HG03064 (cell line): ENCODE data around the gene AP1G1.

ENCODE experiments used
- ATAC-seq: cut with Tn5 transposase; IDR thresholded peaks from one replicate; pipeline ENCODE4 v1.9.1; 2021; ENCODE audit warnings: low read depth; ENCODE audit not compliant: unreplicated experiment

Gene AP1G1

DNA sequence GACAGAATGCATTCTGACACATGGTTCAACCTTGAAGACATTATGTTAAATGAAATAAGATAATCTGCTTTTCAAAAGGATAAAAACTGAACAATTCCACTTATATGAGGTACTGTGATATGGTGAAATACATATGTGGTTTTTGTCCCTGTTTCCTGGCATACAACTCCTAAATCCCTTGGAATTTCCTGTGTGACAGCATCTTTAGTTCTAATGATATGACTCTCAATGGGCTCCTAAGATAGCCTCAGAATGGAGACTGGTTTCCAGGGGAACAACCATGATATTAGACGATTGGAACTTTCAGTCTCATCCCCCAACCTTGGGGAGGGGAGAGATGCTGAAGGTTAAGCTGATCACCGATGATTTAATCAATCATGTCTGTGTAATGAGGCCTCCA lies 46.4 kb downstream of the AP1G1 start:
- no peak for ATAC-seq

DNA sequence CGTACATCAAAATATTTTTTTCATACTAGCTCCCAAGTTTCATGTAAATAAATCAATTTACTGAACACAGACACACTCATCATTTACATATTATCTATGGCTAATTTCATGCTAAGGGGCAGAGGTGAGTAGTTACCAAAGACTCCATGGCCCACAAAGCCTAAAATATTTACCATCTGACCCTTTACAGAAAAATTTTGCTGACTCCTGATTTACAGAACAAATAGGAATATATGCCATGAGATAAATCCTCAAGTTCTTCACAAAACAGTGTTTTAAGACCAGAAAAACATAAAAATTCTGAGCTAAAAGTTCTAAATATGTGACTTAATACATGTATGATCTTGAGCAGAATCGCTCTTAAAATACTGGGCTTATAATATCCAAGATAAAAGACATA lies 47.5 kb downstream of the AP1G1 start:
- ATAC-seq = no peak

DNA sequence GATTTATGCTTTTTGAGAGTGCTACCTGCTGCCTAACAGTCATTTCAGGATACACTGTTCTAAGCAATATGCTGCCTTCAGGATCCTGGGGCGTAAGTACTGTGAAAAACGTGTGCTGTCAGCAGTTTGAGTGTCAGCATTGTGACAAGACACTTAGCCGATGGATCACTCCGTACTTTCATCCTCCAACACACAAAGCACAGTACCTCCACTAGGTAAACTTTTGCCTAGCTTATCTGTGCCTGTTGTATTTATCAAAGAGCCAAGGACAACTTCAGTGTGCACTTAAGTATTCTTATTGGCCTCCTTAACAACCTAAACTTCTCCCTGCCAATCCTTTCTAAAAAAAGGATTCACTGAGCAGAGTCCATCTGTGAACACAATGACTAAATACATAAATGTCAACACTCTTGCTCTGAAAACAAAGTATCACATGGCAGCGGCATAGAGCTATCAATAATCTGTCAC lies 50.3 kb downstream of the AP1G1 start:
- ATAC-seq = no peak

DNA sequence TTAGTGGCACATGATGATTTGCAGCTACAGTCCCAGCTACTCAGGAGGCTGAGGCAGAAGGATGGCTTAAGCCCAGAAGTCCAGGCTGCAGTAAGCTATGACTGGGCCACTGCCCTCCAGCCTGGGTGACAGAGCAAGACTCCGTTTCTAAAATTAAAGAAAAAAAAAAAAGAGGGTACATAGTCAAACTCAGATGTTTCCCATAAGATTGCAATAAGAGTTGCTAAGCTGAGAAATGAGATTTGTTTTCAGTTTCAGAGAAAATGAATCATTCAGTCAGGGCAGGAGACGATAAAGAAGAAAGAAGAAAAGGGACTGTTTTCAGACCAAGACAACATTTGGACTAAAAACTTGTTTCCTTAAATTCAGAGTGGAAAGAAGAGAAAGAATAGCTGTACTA lies 54.0 kb downstream of the AP1G1 start:
- ATAC-seq = no peak

DNA sequence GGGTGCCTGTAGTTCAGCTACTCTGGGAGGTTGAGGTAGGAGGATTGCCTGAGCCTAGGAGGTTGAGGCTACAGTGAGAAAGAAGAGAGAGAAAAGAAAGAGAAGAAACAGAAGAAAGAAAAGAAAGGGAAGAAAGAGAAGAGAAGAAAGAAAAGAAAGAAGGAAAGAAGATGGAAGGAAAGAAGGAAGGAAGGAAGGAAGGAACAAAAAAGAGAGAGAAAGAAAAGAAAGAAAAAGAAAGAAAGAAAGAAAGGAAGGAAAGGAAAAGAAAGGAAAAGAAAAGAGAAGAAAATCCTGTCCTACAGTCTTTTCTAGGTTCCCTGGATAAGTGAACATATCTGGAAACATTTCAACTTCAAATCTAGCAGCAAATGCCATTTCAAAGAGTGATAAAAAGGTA lies 54.5 kb downstream of the AP1G1 start:
- no peak for ATAC-seq

DNA sequence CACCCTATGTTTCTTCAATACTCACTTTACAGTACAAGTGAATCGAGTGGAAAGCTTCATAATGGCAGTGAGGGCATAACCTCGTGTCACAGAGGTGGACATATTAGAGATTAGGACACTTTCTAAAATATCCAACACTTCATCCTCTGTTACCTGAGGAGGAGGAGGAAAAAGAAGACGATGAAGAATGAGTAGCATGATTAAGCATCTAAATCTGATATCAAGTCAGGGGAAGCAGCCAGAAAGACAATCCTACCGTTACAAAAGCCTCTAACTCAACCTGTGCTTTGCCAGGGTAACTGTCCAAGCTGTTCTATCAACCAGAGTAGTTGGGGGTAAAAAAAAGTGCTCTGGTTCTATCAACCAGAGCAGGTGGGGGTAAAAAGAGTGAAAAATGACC lies 60.4 kb downstream of the AP1G1 start:
- no peak for ATAC-seq

DNA sequence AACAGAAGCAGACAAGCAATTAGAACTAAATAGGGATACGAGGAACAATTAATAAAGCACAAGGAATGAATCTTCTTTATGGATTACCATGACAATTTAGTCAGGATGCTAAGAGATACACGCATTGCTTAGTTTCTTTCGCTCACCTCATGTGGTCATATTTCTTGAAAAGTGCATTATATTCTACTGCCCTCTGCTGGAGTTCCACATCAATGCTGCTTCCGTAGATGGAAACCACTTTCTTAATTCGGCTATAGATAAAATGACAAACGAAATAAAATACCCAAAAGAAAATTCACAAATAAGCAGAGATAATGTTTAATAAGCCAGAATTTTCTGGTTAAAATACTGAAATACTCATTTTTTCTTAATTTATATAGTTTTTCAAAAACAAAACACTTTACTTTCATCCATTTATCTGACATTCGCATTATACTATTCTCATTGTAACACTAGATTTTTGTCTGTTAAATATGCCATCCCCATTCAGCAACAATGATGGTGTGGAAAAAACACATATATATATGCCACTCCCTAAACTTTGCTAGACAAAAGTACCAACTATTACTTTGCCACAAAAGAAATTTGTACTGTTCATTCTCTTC lies 62.1 kb downstream of the AP1G1 start:
- ATAC-seq = no peak

DNA sequence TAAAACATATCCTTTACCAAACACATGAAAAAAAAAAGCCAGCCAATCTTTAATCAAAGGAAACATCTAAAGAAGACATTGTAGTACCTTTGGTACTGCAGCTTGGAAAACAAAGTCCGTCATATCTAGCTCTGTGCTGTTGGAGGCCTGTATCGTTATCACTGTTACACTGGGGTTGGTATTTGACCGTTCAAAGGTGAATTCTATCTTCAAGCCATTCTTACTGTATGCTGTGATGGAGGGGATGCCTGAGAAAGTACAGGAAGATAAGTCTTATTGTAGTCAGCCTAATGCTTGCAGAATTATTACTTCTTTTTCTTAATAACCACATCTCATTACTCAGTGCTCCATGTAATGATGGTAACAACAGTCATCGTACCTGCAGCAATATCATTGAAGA lies 69.8 kb downstream of the AP1G1 start:
- ATAC-seq = no peak

DNA sequence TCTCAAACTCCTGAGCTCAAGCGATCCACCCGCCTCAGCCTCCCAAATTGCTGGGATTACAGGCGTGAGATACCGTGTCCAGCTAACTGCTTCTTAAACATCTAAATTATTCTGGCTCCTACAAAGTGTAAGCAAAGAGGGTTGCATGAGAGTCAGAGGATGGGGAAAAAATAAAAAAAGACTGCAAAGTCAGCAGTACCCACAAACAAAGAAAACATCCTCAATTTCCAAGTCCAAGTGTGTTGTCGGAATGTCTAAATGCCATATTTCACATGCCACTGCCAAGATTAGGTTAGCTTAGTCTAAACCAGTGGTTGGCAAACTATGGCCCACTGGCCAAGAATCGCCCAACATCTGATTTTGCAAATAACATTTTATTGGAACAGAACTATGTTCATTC lies 71.1 kb downstream of the AP1G1 start:
- ATAC-seq = no peak

DNA sequence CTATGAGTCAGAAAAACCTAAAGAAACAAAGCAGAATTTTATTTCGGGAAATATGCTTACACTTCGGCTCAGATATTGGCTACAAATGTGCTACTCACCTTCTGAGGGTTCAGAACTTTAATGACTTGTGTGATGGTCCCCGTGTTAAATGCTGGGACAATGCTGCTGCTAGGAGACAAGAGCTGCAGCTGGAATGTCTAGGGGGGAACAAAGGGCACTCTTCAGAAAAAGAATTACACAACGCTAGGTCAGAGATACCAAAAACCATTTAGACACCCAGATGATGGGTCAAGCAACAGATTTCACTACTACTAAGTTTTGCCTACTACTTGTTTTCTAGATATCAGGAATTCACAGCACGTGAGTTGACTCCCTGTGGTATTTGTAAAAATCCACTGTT lies 74.1 kb downstream of the AP1G1 start:
- ATAC-seq = no peak

DNA sequence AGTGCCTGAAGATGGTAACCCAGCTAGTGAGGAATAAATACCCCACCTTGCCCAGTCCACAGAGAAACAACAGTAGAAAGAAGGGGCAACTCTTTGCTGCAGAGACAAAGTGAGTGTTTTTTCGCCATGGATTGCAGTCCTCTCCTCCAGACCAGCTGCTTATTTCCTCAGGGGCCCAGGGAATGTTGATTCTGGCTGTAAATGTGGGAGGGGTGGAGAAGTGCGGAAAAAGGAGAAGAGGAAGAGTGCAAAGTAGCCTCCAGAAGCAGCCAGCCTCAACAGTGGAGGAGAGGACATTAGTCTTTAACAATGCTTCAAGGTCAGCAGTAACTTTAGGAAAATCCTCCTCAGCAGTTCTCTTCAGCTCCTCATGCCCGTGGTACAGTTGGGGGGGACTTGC lies 76.0 kb downstream of the AP1G1 start:
- no peak for ATAC-seq

DNA sequence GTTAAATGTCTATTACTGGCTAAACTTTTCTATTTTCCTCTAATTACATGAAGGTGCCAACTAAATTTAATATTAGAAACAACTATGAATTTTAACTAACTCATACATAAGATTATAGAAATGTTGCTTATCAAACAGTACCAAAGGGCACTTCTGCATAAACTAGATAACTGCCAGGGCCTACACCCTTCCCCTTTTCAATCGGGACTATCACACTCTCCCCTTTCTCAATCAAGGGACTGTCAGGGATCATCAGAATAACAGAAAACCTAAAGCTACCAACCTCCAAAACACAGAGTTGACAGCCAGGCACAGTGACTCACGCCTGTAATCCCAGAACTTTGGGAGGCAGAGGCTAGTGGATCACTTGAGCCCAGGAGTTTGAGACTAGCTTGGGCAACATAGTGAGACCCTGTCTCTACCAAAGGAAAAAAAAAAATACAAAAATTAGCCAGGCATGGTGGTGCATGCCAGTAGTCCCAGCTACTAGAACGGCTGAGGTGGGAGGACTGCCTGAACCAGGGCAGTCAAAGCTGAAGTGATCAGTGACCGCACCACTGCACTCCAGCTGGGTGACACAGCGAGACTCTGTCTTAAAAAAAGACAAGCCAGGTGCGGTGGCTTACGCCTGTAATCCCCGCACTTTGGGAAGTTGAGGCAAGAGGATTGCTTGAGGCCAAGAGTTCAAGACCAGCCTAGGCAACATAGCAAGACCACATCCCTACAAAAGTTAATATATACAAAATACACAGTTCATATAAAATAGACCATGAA lies 80.9 kb downstream of the AP1G1 start:
- no peak for ATAC-seq

DNA sequence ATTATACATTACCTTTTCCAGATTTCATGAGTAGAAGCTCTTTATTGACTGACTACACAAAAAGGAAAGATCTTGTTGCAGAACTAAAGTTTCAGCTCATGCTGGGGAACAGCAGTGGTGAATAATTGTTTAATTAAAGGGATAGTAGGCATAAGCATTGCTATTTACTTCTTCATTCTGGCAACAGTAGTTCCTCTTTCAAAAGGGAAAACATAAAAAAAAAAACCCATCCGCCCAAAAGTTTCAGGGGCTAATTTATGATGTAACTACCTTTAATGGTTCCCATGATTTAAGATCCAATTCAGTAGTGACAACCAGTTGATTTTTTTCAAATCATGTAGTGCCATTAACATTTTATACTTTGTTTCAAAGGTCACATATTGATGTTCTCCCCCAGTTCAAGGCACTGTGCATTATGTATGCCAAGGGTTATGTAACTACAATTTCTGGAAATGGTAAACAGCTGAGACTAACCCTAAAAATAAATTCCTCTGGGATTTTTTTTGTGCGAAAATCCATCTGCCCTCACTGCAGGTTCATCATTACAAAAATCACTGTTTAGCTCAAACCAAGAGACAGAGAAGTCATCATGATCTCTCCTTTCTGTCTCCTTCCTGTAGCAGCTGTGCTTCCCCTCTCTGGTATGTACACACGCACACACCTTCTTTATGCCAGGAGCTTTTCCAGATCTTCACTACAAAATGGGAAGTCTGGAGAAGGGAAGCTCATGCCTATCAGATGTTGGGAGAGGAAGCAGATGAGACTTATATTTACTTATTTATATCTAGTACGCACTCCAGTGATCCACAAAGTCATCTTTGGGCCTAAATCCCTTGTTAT lies 81.9 kb downstream of the AP1G1 start:
- ATAC-seq = no peak

DNA sequence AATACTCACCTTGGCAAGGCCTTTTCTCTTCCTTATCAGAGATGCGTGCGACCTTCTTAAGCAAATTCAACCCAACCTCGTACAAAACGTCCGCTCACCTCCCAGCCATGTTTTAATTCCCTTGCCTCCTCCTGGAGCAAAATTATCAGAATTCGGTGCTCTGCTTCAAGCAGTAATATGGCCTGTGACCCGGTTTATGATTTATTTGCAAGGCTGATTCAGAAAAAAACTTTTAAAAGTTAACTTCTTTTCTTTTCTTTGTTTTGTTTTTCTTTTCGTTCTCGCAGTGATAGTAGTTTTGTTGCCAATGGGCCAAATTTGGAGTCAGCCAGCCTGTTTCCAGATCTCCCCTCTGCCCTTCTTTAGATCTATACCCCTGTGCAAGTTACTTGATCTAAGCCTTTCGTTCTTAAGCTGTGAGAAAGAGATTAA lies 84.3 kb downstream of the AP1G1 start, which contains the start of gene PHLPP2:
Gene PHLPP2, minus strand, starts transcription at position 382 of the 432 bp plus-strand sequence. CDS start 9,906 bp downstream, outside the sequence.
- ATAC-seq = no peak

DNA sequence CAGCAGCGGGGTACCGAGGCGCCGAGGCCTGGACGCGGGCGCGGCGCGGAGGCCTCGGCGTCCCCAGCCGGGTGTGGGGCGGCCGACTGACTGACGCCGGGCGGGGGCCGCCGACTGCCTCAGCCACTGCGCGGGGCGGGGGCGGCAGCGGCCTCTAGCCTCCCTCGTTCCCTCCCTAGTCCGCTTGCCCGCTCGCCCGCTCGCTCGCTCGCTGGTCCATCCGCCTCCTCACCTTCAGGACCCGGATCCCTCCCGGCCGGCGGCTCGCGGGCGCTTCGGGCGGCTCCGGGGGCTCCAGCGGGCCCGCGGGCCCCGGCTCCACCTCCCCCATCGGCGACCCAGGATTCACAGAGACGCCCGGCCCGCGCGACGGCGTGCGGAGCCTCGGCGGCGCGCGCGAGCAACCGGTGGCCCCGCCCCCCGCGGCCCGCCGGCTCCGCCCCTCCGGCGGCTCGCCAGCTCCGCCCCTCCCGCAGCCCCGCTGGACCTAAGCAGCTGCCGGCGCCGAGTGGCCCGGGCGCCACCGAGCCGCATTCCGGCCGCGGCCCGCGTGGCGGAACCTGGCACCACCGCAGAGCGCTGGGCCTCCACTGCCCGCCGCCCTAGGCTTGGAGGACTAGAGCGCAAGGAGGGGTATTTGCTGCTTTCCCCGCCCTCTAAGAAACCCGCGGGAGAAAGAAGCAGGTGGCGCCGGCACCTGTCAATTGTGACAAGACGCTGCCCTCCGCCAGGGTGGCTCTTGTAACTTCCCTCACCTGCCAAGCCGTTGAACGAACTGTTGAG lies 84.9 kb downstream of the AP1G1 start:
- ATAC-seq = peak; percentile 76

DNA sequence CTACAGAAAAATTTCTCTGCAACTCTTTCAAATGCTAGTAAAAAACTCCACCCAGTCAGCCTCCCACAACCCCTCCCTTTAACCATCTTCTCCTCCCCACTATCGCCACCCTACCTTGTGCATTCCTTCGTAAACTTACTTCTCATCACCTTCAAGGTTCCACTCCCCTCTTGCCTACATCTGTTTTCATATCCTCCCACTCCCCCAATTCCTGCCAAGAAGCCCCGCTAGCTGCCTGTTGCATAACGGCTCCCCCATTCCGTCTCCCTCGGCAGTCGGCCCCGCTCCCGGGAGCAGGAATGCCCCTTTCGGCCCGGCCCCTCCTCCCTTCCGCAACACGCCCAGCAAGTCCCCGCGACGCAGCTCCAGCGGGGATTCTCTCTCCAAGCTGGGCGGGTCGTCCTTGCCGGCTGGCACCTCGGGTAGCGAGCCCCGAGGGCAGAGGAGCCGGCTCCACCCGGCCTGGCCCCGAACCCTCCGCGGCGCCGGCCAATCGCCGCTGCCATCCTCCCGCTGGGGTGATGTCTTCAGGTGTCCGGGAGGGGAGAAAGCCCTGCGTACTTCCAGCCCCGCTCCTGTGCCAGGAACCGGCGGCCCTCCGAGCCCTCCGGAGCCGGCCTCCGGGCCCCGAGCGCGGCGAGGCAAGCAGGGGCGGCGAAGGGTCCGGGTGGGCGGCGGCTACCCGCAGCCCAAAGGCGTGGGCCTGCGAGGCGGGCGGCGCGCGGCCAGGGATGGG lies 85.7 kb downstream of the AP1G1 start:
- peak; percentile 34 for ATAC-seq

DNA sequence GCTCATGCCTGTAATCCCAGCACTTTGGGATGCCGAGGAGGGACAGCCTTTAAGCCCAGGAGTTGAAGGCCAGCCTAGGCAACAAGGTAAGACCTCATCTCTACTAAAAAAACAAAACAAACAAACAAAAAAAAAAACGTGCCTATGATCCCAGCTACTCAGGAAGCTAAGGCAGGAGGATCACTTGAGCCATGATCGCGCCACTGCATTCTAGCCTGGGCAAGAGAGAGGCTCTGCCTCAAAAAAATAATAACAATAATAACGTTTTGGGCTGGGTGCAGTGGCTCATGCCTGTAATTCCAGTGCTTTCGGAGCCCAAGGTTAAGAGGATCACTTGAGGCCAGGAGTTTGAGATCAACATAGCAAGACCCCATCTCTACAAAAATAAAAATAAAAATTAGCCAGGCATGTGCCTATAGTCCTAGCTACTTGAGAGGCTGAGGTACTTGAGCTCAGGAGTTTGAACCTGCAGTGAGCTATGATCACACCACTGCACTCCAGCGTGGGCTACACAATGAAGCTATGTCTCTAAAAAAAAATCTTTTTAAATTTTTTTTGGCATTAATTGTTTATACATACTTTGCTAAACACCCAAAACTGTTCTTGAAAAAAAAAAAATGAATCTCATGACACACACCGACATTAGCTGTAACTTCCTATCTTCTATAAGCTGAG lies 87.4 kb downstream of the AP1G1 start:
- ATAC-seq = no peak

DNA sequence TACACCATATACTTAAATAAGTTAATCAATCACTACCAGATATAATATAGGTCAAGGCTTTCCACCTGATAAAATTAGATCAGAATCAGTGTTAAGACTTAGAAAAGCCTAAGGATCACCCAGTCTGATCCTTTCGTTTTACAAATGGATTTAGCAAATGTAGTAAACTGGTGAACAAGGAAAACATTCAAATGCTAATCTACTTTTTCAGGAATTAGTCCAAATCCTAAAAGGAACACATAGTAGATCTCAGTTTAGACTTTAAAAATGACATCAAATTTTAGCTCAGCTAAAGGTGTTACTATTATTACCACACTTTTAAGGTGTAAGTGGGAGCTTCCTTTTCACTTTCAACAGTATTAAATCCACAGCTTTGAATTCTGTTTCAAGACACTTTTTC lies 96.1 kb downstream of the AP1G1 start:
- no peak for ATAC-seq

DNA sequence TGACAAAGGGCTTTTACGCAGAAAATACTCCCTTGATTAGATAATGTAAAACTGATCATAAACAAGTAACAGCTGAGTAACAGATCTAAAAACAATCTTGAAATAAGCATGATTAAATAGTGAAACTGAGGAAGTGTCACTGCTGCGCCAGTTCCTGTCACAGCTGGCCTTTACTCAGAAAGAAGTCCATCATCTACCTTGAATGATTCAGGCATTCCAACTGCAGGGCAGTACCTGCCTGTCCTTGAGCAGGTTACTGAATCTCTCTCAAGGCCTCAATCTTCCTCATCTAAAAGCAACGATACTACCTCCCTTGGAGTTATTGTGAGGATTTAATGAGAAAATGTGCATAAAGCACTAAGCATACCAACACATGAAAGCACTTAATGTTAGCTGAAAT lies 96.8 kb downstream of the AP1G1 start:
- no peak for ATAC-seq
